NCI-H82 treated with DMSO at 0.1 percent for 48 hours (cell line): ENCODE measurements around the gene SPDYE2.
"Not testable (repeated sequence)": the region's sequence is repeated elsewhere in the genome, so short reads cannot be mapped to it uniquely, and the experiment has no call there.

ENCODE experiments used
- DNase-seq: peaks from one replicate; lab custom pipeline; 2025; ENCODE audit not compliant: unreplicated experiment; lab: John Stamatoyannopoulos, UW

The SPDYE2 gene

GRCh38 chr7:102599699-102600098 is 48.7 kb downstream of the SPDYE2 start:
- DNase-seq: not testable (repeated sequence)

- DNase-seq: not testable (repeated sequence)
Measured at GRCh38 chr7:102602317-102602716, 51.3 kb downstream of the SPDYE2 start.

GRCh38 chr7:102604431-102605145 is 53.6 kb downstream of the SPDYE2 start:
- DNase-seq: not testable (repeated sequence)

- DNase-seq: not testable (repeated sequence)
Measured at GRCh38 chr7:102606848-102607247, 55.8 kb downstream of the SPDYE2 start.

GRCh38 chr7:102609734-102610133 is 58.7 kb downstream of the SPDYE2 start:
- not testable (repeated sequence) for DNase-seq

GRCh38 chr7:102610441-102610840 is 59.4 kb downstream of the SPDYE2 start:
- DNase-seq: not testable (repeated sequence)

- DNase-seq: not testable (repeated sequence)
Measured at GRCh38 chr7:102611013-102611674, 60.1 kb downstream of the SPDYE2 start.

- DNase-seq: not testable (repeated sequence)
Measured at GRCh38 chr7:102611675-102612325, 60.8 kb downstream of the SPDYE2 start.
